GM12801 (cell line): ENCODE measurements around the gene TMEM198.

Experiments
- TF ChIP-seq, protein P1 (sequence below): IDR thresholded peaks from one replicate; pipeline ENCODE4 v1.5.1; 2011; ENCODE audit warnings: control low read depth; ENCODE audit not compliant: insufficient read length; ENCODE audit errors: extremely low read depth

Gene TMEM198

DNA sequence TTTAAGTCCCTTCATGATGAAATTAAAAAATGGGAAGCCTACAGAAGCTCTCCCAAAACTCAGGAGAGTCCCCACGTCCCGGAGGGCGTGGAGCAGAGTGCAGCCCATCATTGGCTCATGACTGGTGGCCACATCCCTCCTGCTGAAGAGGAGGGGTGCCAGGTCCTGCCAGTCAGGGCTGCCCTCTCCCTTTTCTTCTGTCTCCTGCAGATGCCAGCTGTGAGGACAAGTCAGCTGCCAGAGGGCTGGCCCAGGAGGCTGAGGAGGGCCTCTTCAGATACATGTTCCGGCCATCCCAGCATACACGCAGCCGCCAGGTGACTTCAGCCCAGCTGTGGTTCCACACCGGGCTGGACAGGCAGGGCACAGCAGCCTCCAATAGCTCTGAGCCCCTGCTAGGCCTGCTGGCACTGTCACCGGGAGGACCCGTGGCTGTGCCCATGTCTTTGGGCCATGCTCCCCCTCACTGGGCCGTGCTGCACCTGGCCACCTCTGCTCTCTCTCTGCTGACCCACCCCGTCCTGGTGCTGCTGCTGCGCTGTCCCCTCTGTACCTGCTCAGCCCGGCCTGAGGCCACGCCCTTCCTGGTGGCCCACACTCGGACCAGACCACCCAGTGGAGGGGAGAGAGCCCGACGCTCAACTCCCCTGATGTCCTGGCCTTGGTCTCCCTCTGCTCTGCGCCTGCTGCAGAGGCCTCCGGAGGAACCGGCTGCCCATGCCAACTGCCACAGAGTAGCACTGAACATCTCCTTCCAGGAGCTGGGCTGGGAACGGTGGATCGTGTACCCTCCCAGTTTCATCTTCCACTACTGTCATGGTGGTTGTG lies 30.9 kb downstream of the TMEM198 start:
- TF ChIP-seq, protein P1, sequence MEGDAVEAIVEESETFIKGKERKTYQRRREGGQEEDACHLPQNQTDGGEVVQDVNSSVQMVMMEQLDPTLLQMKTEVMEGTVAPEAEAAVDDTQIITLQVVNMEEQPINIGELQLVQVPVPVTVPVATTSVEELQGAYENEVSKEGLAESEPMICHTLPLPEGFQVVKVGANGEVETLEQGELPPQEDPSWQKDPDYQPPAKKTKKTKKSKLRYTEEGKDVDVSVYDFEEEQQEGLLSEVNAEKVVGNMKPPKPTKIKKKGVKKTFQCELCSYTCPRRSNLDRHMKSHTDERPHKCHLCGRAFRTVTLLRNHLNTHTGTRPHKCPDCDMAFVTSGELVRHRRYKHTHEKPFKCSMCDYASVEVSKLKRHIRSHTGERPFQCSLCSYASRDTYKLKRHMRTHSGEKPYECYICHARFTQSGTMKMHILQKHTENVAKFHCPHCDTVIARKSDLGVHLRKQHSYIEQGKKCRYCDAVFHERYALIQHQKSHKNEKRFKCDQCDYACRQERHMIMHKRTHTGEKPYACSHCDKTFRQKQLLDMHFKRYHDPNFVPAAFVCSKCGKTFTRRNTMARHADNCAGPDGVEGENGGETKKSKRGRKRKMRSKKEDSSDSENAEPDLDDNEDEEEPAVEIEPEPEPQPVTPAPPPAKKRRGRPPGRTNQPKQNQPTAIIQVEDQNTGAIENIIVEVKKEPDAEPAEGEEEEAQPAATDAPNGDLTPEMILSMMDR: no peak

GRCh38 chr2:219575566-219576504 lies 32.0 kb downstream of the TMEM198 start:
- TF ChIP-seq, protein P1: no peak

DNA sequence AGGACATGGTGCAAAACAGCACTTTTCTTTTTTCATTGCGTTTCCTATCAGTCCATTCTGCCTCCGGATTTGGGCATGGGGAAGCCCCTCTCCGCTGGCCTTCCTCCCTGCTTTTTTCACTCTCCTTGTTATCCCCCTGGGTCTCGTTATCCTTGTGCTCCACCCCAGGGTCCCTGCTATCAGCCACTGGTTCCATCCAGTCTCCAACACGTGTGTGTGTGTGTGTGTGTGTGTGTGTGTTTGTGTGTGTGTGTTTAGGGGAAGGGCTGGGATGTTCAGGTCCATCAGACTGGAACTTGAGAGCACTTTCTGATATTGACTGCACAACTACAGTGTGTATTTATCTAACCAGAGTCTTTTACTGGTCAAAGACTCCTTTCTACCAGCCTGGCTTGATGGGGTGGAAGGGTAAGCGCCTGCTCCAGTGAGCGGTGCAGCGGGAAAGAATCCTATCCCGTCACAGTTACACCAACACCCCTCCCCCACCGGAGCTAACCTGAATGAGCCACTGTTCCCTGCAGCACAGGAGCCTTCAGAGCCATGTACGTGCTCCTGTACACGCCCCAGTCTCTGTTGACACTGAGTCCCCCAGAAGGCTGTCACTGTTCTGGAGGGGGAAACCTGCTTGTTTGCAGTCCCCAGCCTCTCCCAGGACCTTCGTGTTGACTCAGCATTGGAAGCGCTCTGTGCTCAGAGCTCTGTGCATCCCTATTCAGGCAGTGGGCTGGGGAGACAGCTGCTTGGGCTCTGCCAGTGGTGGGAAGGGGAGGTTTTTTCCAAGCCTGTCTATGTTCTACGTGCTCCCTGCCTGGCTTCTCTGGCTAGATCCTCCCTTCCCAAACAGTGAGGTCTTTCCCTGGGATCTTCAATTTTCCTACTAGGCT lies 32.9 kb downstream of the TMEM198 start:
- TF ChIP-seq, protein P1: no peak

DNA sequence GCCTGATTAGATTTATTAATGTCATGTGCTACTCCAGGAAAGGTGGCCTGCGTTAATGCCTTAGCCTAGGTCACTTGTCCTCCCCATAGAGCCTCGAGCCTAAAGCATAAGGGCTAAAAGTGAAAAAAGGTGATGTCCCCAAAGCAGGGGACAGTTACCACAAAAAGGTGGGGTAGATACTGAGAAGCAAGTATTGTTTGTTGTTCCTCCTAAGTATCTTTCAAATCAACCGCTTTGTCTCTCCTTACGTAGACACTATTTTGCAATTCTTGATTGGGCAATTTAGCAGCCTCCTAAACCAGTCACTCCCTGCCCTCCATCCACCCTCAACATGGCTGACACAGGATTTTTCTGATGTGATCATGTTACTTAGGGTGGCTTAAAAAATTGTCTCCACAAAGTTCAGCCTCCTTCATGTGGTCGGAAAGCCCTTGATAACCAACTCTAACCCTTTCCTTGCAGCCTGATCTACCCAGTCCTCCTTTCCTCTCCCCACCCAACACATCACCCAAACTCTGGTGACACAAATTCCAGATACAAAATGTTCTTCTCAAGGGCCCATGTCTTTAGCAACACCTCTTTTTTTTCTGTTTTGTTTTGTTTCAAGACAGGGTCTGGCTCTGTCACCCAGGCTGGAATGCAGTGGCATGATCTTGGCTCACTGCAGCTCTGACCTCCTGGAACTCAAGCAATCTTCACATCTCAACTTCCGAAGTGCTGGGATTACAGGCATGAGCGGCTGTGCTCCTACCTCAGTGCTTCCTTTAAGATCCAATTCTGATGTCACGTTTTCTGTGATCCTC lies 35.2 kb downstream of the TMEM198 start:
- TF ChIP-seq, protein P1: no peak

GRCh38 chr2:219581346-219581745 lies 37.5 kb downstream of the TMEM198 start:
- TF ChIP-seq, protein P1: no peak

DNA sequence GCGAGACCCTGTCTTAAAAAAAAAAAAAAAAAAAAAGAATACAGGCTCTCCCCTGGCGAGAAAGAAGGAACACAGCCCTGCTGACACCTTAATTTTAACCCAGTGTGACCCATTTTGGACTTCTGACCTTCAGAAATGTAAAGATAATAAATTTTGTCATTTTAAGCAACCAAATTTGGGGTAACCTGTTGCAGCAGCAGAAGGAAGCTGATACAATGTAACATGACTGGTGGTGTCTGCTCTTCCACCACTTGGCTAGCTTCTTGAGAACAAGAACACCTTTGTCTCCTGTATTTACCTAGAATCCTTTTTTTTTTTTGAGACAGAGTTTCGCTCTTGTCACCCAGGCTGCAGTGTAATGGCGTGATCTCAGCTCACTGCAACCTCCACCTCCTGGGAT lies 47.3 kb downstream of the TMEM198 start:
- TF ChIP-seq, protein P1: no peak
